ENCODE data around the gene SALL3.
A peak's percentile ranks its signal among the peaks of the same experiment; 100 is the strongest.
"Not testable (repeated sequence)": the region's sequence is repeated elsewhere in the genome, so short reads cannot be mapped to it uniquely, and the experiment has no call there.

The SALL3 gene

GRCh38 chr18:78939734-78940494 is 39.7 kb upstream of the SALL3 start:
- H3K79me1 ChIP-seq (ENCODE audit: low read depth, low read length), result no peaks in the 10 kb centered on the region
- H3K4me1 ChIP-seq (ENCODE audit: control insufficient read depth in 2 of 2, insufficient read depth in 1 of 2, low read depth in 1 of 2, low read length in 2 of 2), result no peaks in the 10 kb centered on the region
- WGBS, 2 donors (ENCODE audit: extremely low coverage in 2 of 2, insufficient read length in 2 of 2, insufficient replicate concordance in 1 of 2), result no CpG with 5 or more reads among the region's 23 CpGs

DNA sequence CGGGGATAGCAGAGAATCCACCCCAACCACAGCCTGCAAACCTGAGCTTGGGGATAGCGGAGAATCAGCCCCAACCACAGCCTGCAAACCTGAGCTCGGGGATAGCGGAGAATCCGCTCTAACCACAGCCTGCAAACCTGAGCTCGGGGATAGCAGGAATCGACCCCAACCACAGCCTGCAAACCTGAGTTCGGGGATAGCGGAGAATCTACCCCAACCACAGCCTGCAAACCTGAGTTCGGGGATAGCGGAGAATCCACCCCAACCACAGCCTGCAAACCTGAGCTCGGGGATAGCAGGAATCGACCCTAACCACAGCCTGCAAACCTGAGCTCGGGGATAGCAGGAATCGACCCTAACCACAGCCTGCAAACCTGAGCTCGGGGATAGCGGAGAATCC is 37.4 kb upstream of the SALL3 start:
- DNase-seq (ENCODE audit: low spot score); H2BK5ac ChIP-seq (ENCODE audit: low read length); H3K23ac ChIP-seq (ENCODE audit: low read depth, low read length, poor library complexity); H3K4me2 ChIP-seq (ENCODE audit: insufficient read depth, low read length, poor library complexity, severe bottlenecking); H2AFZ ChIP-seq (ENCODE audit: low read length); H2BK120ac ChIP-seq (ENCODE audit: low read depth, low read length); H3K4me1 ChIP-seq (ENCODE audit: control insufficient read depth in 2 of 2, insufficient read depth in 1 of 2, low read depth in 1 of 2, low read length in 2 of 2); H4K91ac ChIP-seq (ENCODE audit: low read depth, low read length, poor library complexity); H3K36me3 ChIP-seq (replicated peaks in 1 of 2; ENCODE audit: control insufficient read depth in 2 of 2, insufficient read depth in 2 of 2, low read length in 2 of 2); H2AK5ac ChIP-seq (ENCODE audit: low read depth, low read length); H3K9ac ChIP-seq (ENCODE audit: low read depth, low read length, poor library complexity); H3K4ac ChIP-seq (ENCODE audit: low read length); H3K14ac ChIP-seq (ENCODE audit: low read length); H3K27ac ChIP-seq (replicated peaks; ENCODE audit: low read length); H4K8ac ChIP-seq (ENCODE audit: low read depth, low read length); H3K79me1 ChIP-seq (ENCODE audit: low read depth, low read length); H3K18ac ChIP-seq (ENCODE audit: low read length); H3K9me3 ChIP-seq (replicated peaks in 1 of 2; ENCODE audit: control insufficient read depth in 2 of 2, insufficient read depth in 1 of 2, low read depth in 1 of 2, low read length in 2 of 2); H2BK15ac ChIP-seq (ENCODE audit: low read length); H2BK12ac ChIP-seq (ENCODE audit: low read length); H3K4me3 ChIP-seq (ENCODE audit: low read length in 2 of 2): not testable (repeated sequence)
- no CpG with 5 or more reads among the region's 17 CpGs for WGBS, 2 donors (ENCODE audit: extremely low coverage in 2 of 2, insufficient read length in 2 of 2, insufficient replicate concordance in 1 of 2)
- H3K27me3 ChIP-seq (ENCODE audit: control insufficient read depth in 3 of 3, insufficient read depth in 3 of 3, low read depth in 1 of 3, low read length in 3 of 3), result peaks cover 0 to 24% (median 0%) of the 10 kb centered on the region in 3 experiments

More at GRCh38 chr18:78939734-78940494, 39.7 kb upstream of the SALL3 start:
- Histone ChIP-seq H2BK5ac (ENCODE audit: low read length) (no peak overlapping the region), H2BK120ac (ENCODE audit: low read depth, low read length) (no peak overlapping the region), H2BK15ac (ENCODE audit: low read length) (no peak overlapping the region), H3K14ac (ENCODE audit: low read length) (no peak overlapping the region), H4K8ac (ENCODE audit: low read depth, low read length) (no peak overlapping the region), H2AFZ (ENCODE audit: low read length) (no peak overlapping the region), H3K9ac (ENCODE audit: low read depth, low read length, poor library complexity) (no peak overlapping the region), H3K4ac (ENCODE audit: low read length) (no peak overlapping the region), H3K36me3 (replicated peaks in 1 of 2; ENCODE audit: control insufficient read depth in 2 of 2, insufficient read depth in 2 of 2, low read length in 2 of 2) (no peaks in the 10 kb centered on the region), H3K4me2 (ENCODE audit: insufficient read depth, low read length, poor library complexity, severe bottlenecking) (no peak overlapping the region), H2AK5ac (ENCODE audit: low read depth, low read length) (no peak overlapping the region), H3K23ac (ENCODE audit: low read depth, low read length, poor library complexity) (no peak overlapping the region), H4K91ac (ENCODE audit: low read depth, low read length, poor library complexity) (no peak overlapping the region), H3K27me3 (ENCODE audit: control insufficient read depth in 3 of 3, insufficient read depth in 3 of 3, low read depth in 1 of 3, low read length in 3 of 3) (peaks cover 0 to 24% (median 0%) of the 10 kb centered on the region in 3 experiments), H3K4me3 (ENCODE audit: low read length in 2 of 2) (peak overlapping the region in 1 of 2 donors; percentile 26), H3K27ac (replicated peaks; ENCODE audit: low read length) (no peak overlapping the region), H3K18ac (ENCODE audit: low read length) (no peak overlapping the region), H2BK12ac (ENCODE audit: low read length) (no peak overlapping the region), H3K9me3 (replicated peaks in 1 of 2; ENCODE audit: control insufficient read depth in 2 of 2, insufficient read depth in 1 of 2, low read depth in 1 of 2, low read length in 2 of 2) (no peaks in the 10 kb centered on the region)
- no peak for DNase-seq (ENCODE audit: low spot score)

DNA sequence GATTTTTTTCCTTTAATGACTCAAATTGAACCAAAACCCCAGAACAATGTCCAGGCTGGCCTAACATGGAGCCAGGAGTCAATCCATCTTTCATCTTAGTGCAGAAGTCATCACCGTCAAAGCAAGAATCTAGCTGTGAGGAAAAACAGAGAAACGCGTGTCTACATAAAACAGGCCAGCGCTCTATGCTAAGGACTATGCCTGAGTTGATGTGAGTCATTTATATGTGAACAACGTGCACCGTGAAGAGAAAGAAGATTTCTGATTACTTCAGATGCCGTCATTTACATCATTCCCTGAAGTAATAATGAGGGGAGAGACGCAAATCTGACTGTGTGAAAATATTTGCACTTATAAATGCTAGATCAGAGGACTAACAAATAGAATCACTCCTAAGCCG is 34.0 kb upstream of the SALL3 start:
- H3K36me3 ChIP-seq (replicated peaks in 1 of 2; ENCODE audit: control insufficient read depth in 2 of 2, insufficient read depth in 2 of 2, low read length in 2 of 2), result no peaks in the 10 kb centered on the region
- no peaks in the 10 kb centered on the region for H3K9me3 ChIP-seq (replicated peaks in 1 of 2; ENCODE audit: control insufficient read depth in 2 of 2, insufficient read depth in 1 of 2, low read depth in 1 of 2, low read length in 2 of 2)
- no peak overlapping the region for H4K8ac ChIP-seq (ENCODE audit: low read depth, low read length)
- H2BK12ac ChIP-seq (ENCODE audit: low read length), result no peak overlapping the region
- no peak overlapping the region for H3K4ac ChIP-seq (ENCODE audit: low read length)
- H3K4me1 ChIP-seq (ENCODE audit: control insufficient read depth in 2 of 2, insufficient read depth in 1 of 2, low read depth in 1 of 2, low read length in 2 of 2), result peaks cover 0 to 4% of the 10 kb centered on the region in 2 donors
- no peak overlapping the region for H2BK5ac ChIP-seq (ENCODE audit: low read length)
- no peak overlapping the region for H3K14ac ChIP-seq (ENCODE audit: low read length)
- no peak overlapping the region for H3K27ac ChIP-seq (replicated peaks; ENCODE audit: low read length)
- H2BK15ac ChIP-seq (ENCODE audit: low read length), result no peak overlapping the region
- DNase-seq (ENCODE audit: low spot score), result no peak
- no peak overlapping the region for H3K23ac ChIP-seq (ENCODE audit: low read depth, low read length, poor library complexity)
- H2AK5ac ChIP-seq (ENCODE audit: low read depth, low read length), result no peak overlapping the region
- WGBS, 2 donors (ENCODE audit: extremely low coverage in 2 of 2, insufficient read length in 2 of 2, insufficient replicate concordance in 1 of 2), result no CpG with 5 or more reads among the region's 9 CpGs
- no peak overlapping the region for H4K91ac ChIP-seq (ENCODE audit: low read depth, low read length, poor library complexity)
- no peak overlapping the region for H3K4me3 ChIP-seq (ENCODE audit: low read length in 2 of 2)
- no peak overlapping the region for H2BK120ac ChIP-seq (ENCODE audit: low read depth, low read length)
- H3K27me3 ChIP-seq (ENCODE audit: control insufficient read depth in 3 of 3, insufficient read depth in 3 of 3, low read depth in 1 of 3, low read length in 3 of 3), result peaks cover 0 to 19% (median 0%) of the 10 kb centered on the region in 3 experiments
- H3K79me1 ChIP-seq (ENCODE audit: low read depth, low read length), result no peaks in the 10 kb centered on the region
- no peak overlapping the region for H2AFZ ChIP-seq (ENCODE audit: low read length)
- H3K4me2 ChIP-seq (ENCODE audit: insufficient read depth, low read length, poor library complexity, severe bottlenecking), result no peak overlapping the region
- no peak overlapping the region for H3K18ac ChIP-seq (ENCODE audit: low read length)
- no peak overlapping the region for H3K9ac ChIP-seq (ENCODE audit: low read depth, low read length, poor library complexity)

DNA sequence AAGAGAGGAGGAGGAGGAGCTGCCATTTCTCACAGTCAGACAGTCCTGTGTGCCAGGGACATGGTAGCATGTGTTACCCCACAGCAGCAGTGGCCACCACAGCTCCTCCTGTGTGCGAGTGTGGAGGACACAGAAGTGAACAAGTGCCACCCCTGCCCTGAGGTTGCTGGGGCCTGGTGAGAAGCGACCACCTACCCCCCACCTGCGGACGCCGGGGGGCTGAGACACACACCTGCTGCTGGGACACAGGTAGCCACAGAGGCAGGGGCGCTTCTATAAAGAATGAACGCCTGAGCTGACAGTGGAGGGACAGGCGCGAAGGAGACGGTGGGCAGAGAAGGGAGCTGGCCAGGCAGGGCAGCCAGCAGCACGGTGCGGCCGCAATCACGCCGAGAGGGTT is 32.3 kb upstream of the SALL3 start:
- Histone ChIP-seq H4K91ac (ENCODE audit: low read depth, low read length, poor library complexity) (no peak overlapping the region), H2BK120ac (ENCODE audit: low read depth, low read length) (peak overlapping the region; percentile 32), H2AK5ac (ENCODE audit: low read depth, low read length) (peak overlapping the region; percentile 58), H3K79me1 (ENCODE audit: low read depth, low read length) (no peaks in the 10 kb centered on the region), H3K4ac (ENCODE audit: low read length) (no peak overlapping the region), H2AFZ (ENCODE audit: low read length) (no peak overlapping the region), H2BK12ac (ENCODE audit: low read length) (peak overlapping the region; percentile 2), H3K18ac (ENCODE audit: low read length) (peak overlapping the region; percentile 74), H3K9ac (ENCODE audit: low read depth, low read length, poor library complexity) (no peak overlapping the region), H3K27me3 (ENCODE audit: control insufficient read depth in 3 of 3, insufficient read depth in 3 of 3, low read depth in 1 of 3, low read length in 3 of 3) (peaks cover 0 to 19% (median 0%) of the 10 kb centered on the region in 3 experiments), H3K14ac (ENCODE audit: low read length) (no peak overlapping the region), H2BK5ac (ENCODE audit: low read length) (no peak overlapping the region), H2BK15ac (ENCODE audit: low read length) (no peak overlapping the region), H3K9me3 (replicated peaks in 1 of 2; ENCODE audit: control insufficient read depth in 2 of 2, insufficient read depth in 1 of 2, low read depth in 1 of 2, low read length in 2 of 2) (peaks cover 0 to 2% of the 10 kb centered on the region in 2 donors), H3K36me3 (replicated peaks in 1 of 2; ENCODE audit: control insufficient read depth in 2 of 2, insufficient read depth in 2 of 2, low read length in 2 of 2) (no peaks in the 10 kb centered on the region), H3K27ac (replicated peaks; ENCODE audit: low read length) (no peak overlapping the region), H3K23ac (ENCODE audit: low read depth, low read length, poor library complexity) (no peak overlapping the region), H3K4me1 (ENCODE audit: control insufficient read depth in 2 of 2, insufficient read depth in 1 of 2, low read depth in 1 of 2, low read length in 2 of 2) (peaks cover 0 to 4% of the 10 kb centered on the region in 2 donors), H4K8ac (ENCODE audit: low read depth, low read length) (no peak overlapping the region), H3K4me2 (ENCODE audit: insufficient read depth, low read length, poor library complexity, severe bottlenecking) (no peak overlapping the region), H3K4me3 (ENCODE audit: low read length in 2 of 2) (peak overlapping the region in 1 of 2 donors; percentile 42)
- no CpG with 5 or more reads among the region's 15 CpGs for WGBS, 2 donors (ENCODE audit: extremely low coverage in 2 of 2, insufficient read length in 2 of 2, insufficient replicate concordance in 1 of 2)
- DNase-seq (ENCODE audit: low spot score), result no peak
